H1 (cell line): ENCODE data around the gene IDH2. TPM values are rescaled to one million over a fixed set of nuclear protein-coding genes. Genes with fewer than 3 reads are reported as not detected.

Source experiments
- BACH1 ChIP-seq: IDR thresholded peaks from 2 replicates; pipeline ENCODE4 v1.6.1; 2012; ENCODE audit warnings: low read length, improper control_type of control experiment
- CHD2 ChIP-seq: IDR thresholded peaks from 2 replicates; pipeline ENCODE4 v1.6.1; 2012; ENCODE audit warnings: low read length, improper control_type of control experiment
- JUN ChIP-seq: IDR thresholded peaks from 2 replicates; pipeline ENCODE4 v1.6.1; 2011; ENCODE audit warnings: low read depth, mild to moderate bottlenecking, improper control_type of control experiment, low read length
- POLR2AphosphoS5 ChIP-seq: IDR thresholded peaks from 2 replicates; pipeline ENCODE4 v1.6.1; 2011; ENCODE audit warnings: low read depth, low read length
- RAD21 ChIP-seq, 2 experiments: IDR thresholded peaks in 1 of 2; conservative IDR thresholded peaks in 1 of 2; 2 replicates each; pipeline ENCODE4 v1.6.1; 2011; ENCODE audit warnings: low read depth in 2 of 2, low read length in 2 of 2, improper control_type of control experiment in 1 of 2, inconsistent platforms in 1 of 2, mild to moderate bottlenecking in 1 of 2, moderate library complexity in 1 of 2
- polyA plus RNA-seq, 7 experiments: library from polyadenylated mRNA; depleted of rRNA in 3 of 7; stranded (reverse) in 5 of 7; unstranded in 2 of 7; fragments of >200 nt in 5 of 7; fragments of 200-250 nt in 2 of 7; gene quantifications; 1 replicate in 5 of 7; 2 replicates in 1 of 7; 4 replicates in 1 of 7; pipeline versions ENCODE4 v1.2.1 to v1.2.3, GENCODE V29; 2011 to 2013; ENCODE audit warnings: missing spikeins in 2 of 7, mixed read lengths in 2 of 7
- total RNA-seq: library from RNA; stranded (reverse); fragmentation: NEBNext Ultra II Directional; extraction: Animal tissue kit (Norgen Biotek cat#: 25700); gene quantifications from 2 replicates; pipeline ENCODE4 v1.2.1, GENCODE V29; 2021

The IDH2 gene
- total and polyA plus RNA-seq, 2 of the 8 experiments (the other 6 are each of a cell fraction or from before 2014, with no cell fraction given), result 64.2 to 84.6 TPM

- no peak for TF ChIP-seq POLR2AphosphoS5
- TF ChIP-seq RAD21 (IDR thresholded peaks at IDR 0.05 in 1 of 2, conservative IDR thresholded peaks at IDR 0.05 in 1 of 2; ENCODE audit: low read depth in 2 of 2, low read length in 2 of 2), result no peak
- TF ChIP-seq JUN, result no peak
- no peak for TF ChIP-seq BACH1
- TF ChIP-seq CHD2, result no peak
Observed at GRCh38 chr15:90044916-90045371, 57.3 kb downstream of the IDH2 start (continued).
